Suprapubic skin (tissue), 4 donors: ENCODE results near the gene MUC4. TPM values are rescaled to one million over a fixed set of nuclear protein-coding genes. Genes with fewer than 3 reads are reported as not detected.
"Not testable (repeated sequence)": the region's sequence is repeated elsewhere in the genome, so short reads cannot be mapped to it uniquely, and the experiment has no call there.

Experiments used
- DNase-seq, 2 donors: peaks; one replicate each; pipeline ENCODE4 v3.0.0-alpha.2; 2019; ENCODE audit warnings: low spot score in 2 of 2
- H3K27ac ChIP-seq: fragments of 200-600 bp; sonication (generic); one replicate; pipeline ENCODE4 v1.5.1; 2019
- H3K27me3 ChIP-seq: fragments of 200-600 bp; sonication (generic); one replicate; pipeline ENCODE4 v1.5.1; 2019
- H3K36me3 ChIP-seq: fragments of 200-600 bp; sonication (generic); one replicate; pipeline ENCODE4 v1.5.1; 2019
- H3K4me1 ChIP-seq: fragments of 200-600 bp; sonication (generic); one replicate; pipeline ENCODE4 v1.5.1; 2019
- H3K4me3 ChIP-seq: fragments of 200-600 bp; sonication (generic); one replicate; pipeline ENCODE4 v1.5.1; 2019; ENCODE audit warnings: mild to moderate bottlenecking
- H3K9me3 ChIP-seq: fragments of 200-600 bp; sonication (generic); one replicate; pipeline ENCODE4 v1.5.1; 2019
- CTCF ChIP-seq, 2 donors: fragments of 200-600 bp in 1 of 2; fragments of 450-650 bp in 1 of 2; sonication (generic) in 1 of 2; IDR thresholded peaks; one replicate each; pipeline ENCODE4 v1.5.1; 2016 to 2019; ENCODE audit warnings: antibody characterized with exemption in 2 of 2, mild to moderate bottlenecking in 1 of 2, moderate library complexity in 1 of 2
- EP300 ChIP-seq: sonication (generic); formaldehyde crosslinking; IDR thresholded peaks from one replicate; pipeline ENCODE4 v1.6.1; 2017; ENCODE audit warnings: antibody characterized with exemption
- POLR2A ChIP-seq, 2 donors: fragments of 450-650 bp; IDR thresholded peaks; one replicate each; pipeline ENCODE4 v1.6.1; 2017; ENCODE audit warnings: antibody characterized with exemption in 2 of 2, mild to moderate bottlenecking in 2 of 2, moderate library complexity in 2 of 2
- POLR2AphosphoS5 ChIP-seq, 3 donors: sonication (generic); formaldehyde crosslinking; IDR thresholded peaks; one replicate each; pipeline ENCODE4 v1.6.1; 2017; ENCODE audit warnings: antibody characterized with exemption in 3 of 3
- WGBS: methylation state at CpG from one replicate; pipeline ENCODE4 v1.1.5; 2018; 5-methylcytosine and 5-hydroxymethylcytosine counted together
- total RNA-seq, 4 donors: library from RNA; depleted of rRNA; stranded (reverse); fragments of >200 nt; gene quantifications; one replicate each; pipeline ENCODE4 v1.1.0, GENCODE V29; 2016

Gene MUC4
- total RNA-seq, 4 donors from 2014 or later: not detected

- 81% methylated on average over 8 of the region's 8 CpGs for WGBS
- no peaks in the 10 kb centered on the region for H3K36me3 ChIP-seq
- no peak for TF ChIP-seq POLR2AphosphoS5 (IDR thresholded peaks at IDR 0.05)
- no peak for TF ChIP-seq POLR2A (IDR thresholded peaks at IDR 0.05)
- no peak for TF ChIP-seq CTCF (IDR thresholded peaks at IDR 0.05)
- no peak for TF ChIP-seq EP300
These were observed 65.4 kb downstream of the MUC4 start for GRCh38 chr3:195746346-195746745.

GRCh38 chr3:195744437-195744836 lies 67.3 kb downstream of the MUC4 start:
- TF ChIP-seq EP300 (no peak), POLR2AphosphoS5 (IDR thresholded peaks at IDR 0.05) (no peak), CTCF (IDR thresholded peaks at IDR 0.05) (no peak), POLR2A (IDR thresholded peaks at IDR 0.05) (no peak)
- no peaks in the 10 kb centered on the region for H3K36me3 ChIP-seq
- H3K4me3 ChIP-seq: no peak overlapping the region
- WGBS: 79% methylated on average over 4 of the region's 4 CpGs
- DNase-seq: no peak
- peaks cover 4% of the 10 kb centered on the region for H3K4me1 ChIP-seq
- no peaks in the 10 kb centered on the region for H3K9me3 ChIP-seq
- H3K27ac ChIP-seq: no peak overlapping the region
- H3K27me3 ChIP-seq: peaks cover 21% of the 10 kb centered on the region

More at GRCh38 chr3:195746346-195746745, 65.4 kb downstream of the MUC4 start:
- peaks cover 4% of the 10 kb centered on the region for H3K4me1 ChIP-seq
- DNase-seq: no peak
- peaks cover 12% of the 10 kb centered on the region for H3K27me3 ChIP-seq
- no peak overlapping the region for H3K4me3 ChIP-seq
- no peak overlapping the region for H3K27ac ChIP-seq
- H3K9me3 ChIP-seq: no peaks in the 10 kb centered on the region

GRCh38 chr3:195739561-195740111 lies 72.1 kb downstream of the MUC4 start:
- Histone ChIP-seq H3K27me3 (peaks cover 16% of the 10 kb centered on the region), H3K36me3 (no peaks in the 10 kb centered on the region), H3K27ac (no peak overlapping the region), H3K4me3 (no peak overlapping the region), H3K4me1 (no peaks in the 10 kb centered on the region), H3K9me3 (no peaks in the 10 kb centered on the region)
- TF ChIP-seq POLR2A (IDR thresholded peaks at IDR 0.05): no peak
- 87% methylated on average over 12 of the region's 13 CpGs for WGBS
- peak in 1 of 2 donors; percentile 29 for DNase-seq

GRCh38 chr3:195738274-195739044 lies 73.3 kb downstream of the MUC4 start:
- Histone ChIP-seq H3K4me3 (no peak overlapping the region), H3K9me3 (no peaks in the 10 kb centered on the region), H3K27me3 (peaks cover 16% of the 10 kb centered on the region), H3K4me1 (no peaks in the 10 kb centered on the region), H3K36me3 (no peaks in the 10 kb centered on the region), H3K27ac (no peak overlapping the region)
- 89% methylated on average over 14 of the region's 14 CpGs for WGBS
- DNase-seq: peak in 1 of 2 donors; percentile 32
- no peak for TF ChIP-seq POLR2A (IDR thresholded peaks at IDR 0.05)
- TF ChIP-seq POLR2AphosphoS5 (IDR thresholded peaks at IDR 0.05): no peak
- no peak for TF ChIP-seq CTCF (IDR thresholded peaks at IDR 0.05)
- TF ChIP-seq EP300: no peak

GRCh38 chr3:195737782-195738181 lies 73.9 kb downstream of the MUC4 start:
- not testable (repeated sequence) for H3K4me1 ChIP-seq, H3K9me3 ChIP-seq, H3K4me3 ChIP-seq, H3K27ac ChIP-seq, H3K36me3 ChIP-seq
- H3K27me3 ChIP-seq: peaks cover 16% of the 10 kb centered on the region
- WGBS: 78% methylated on average over 6 of the region's 6 CpGs
- peak in 1 of 2 donors; percentile 5 for DNase-seq

GRCh38 chr3:195736866-195737490 lies 74.8 kb downstream of the MUC4 start:
- Histone ChIP-seq H3K4me3 (no peak overlapping the region), H3K4me1 (no peaks in the 10 kb centered on the region), H3K27me3 (peaks cover 16% of the 10 kb centered on the region), H3K9me3 (no peaks in the 10 kb centered on the region), H3K36me3 (no peaks in the 10 kb centered on the region), H3K27ac (no peak overlapping the region)
- no peak for TF ChIP-seq EP300
- peak in 1 of 2 donors; percentile 31 for DNase-seq
- 93% methylated on average over 12 of the region's 12 CpGs for WGBS
